ENCODE data around the gene SPECC1L.

- TF ChIP-seq CTCF (IDR thresholded peaks at IDR 0.05; ENCODE audit: borderline replicate concordance, extremely low read depth, low read length, poor library complexity, severe bottlenecking) (no peak), EZH2 (IDR thresholded peaks at IDR 0.05; ENCODE audit: borderline replicate concordance, low read depth, low read length, severe bottlenecking) (no peak)
Measured at GRCh38 chr22:24271386-24271854, 789 bp downstream of the SPECC1L start.
